Calu3 (cell line): ENCODE results near the gene PLD5. TPM values are rescaled to one million over a fixed set of nuclear protein-coding genes. Genes with fewer than 3 reads are reported as not detected.

Experiments
- BruUV-seq: library from RNA; stranded (reverse); fragments of 400-500 nt; replicated peaks from 2 replicates; lab custom pipeline; 2021; lab: Mats Ljungman, UMichigan
- CTCF ChIA-PET: fragments of 300-600 bp; sonication (Branson Sonifier 250); formaldehyde crosslinking; loops from one replicate; lab custom pipeline; 2022; ENCODE audit warnings: antibody characterized with exemption; lab: Charles Lee
- DNase-seq: peaks from one replicate; pipeline ENCODE4 v3.0.0; 2022
- H3K27ac Mint-ChIP-seq: one replicate; pipeline ENCODE4 v1.8.0; 2022; ENCODE audit warnings: mixed read lengths; ENCODE audit not compliant: unreplicated experiment
- H3K27me3 Mint-ChIP-seq: one replicate; pipeline ENCODE4 v1.8.0; 2022; ENCODE audit warnings: mixed read lengths; ENCODE audit not compliant: unreplicated experiment
- H3K36me3 Mint-ChIP-seq: one replicate; pipeline ENCODE4 v1.8.0; 2022; ENCODE audit warnings: mild to moderate bottlenecking, moderate library complexity, mixed read lengths; ENCODE audit not compliant: insufficient read depth, unreplicated experiment
- H3K4me1 Mint-ChIP-seq: one replicate; pipeline ENCODE4 v1.8.0; 2022; ENCODE audit warnings: mild to moderate bottlenecking, low read depth, mixed read lengths; ENCODE audit not compliant: unreplicated experiment
- H3K4me3 Mint-ChIP-seq: one replicate; pipeline ENCODE4 v1.8.0; 2022; ENCODE audit warnings: mild to moderate bottlenecking, low read depth, moderate library complexity, mixed read lengths; ENCODE audit not compliant: unreplicated experiment
- H3K9me3 Mint-ChIP-seq: one replicate; pipeline ENCODE4 v1.8.0; 2022; ENCODE audit warnings: low read depth, mixed read lengths; ENCODE audit not compliant: unreplicated experiment
- intact Hi-C: fragments of 100-400 bp; cut with micrococcal nuclease; formaldehyde crosslinking; loops from one replicate; pipeline ENCODE4 v1.10.0; 2022; ENCODE audit not compliant: unreplicated experiment
- total RNA-seq: library from RNA; stranded (reverse); gene quantifications from 2 replicates; pipeline ENCODE4 v1.2.3, GENCODE V29; 2022
- TF ChIP-seq, protein P1 (sequence below): fragments of 200-600 bp; IDR thresholded peaks from one replicate; pipeline ENCODE4 v1.8.0; 2022; ENCODE audit warnings: antibody characterized with exemption; ENCODE audit not compliant: unreplicated experiment

Gene PLD5
- total RNA-seq, 1 experiment from 2014 or later = 2.4 TPM

DNA sequence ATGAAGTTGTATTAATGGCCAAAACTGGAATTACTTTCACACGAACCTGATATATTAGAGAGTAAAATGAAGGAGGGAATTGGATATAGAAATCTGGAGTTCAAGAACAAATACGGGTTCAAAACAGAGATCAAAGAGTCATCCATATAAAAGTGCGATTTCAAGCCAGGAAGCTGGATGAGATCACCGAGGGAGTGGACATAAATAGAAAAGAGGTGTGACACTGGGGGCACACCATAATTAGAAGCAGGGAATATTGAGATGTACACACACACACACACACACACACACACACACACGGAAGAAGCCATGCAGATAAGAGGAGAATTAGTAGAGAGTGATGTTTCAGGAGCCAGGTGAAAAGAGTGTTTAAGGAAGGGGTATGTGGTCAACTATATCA lies 32.3 kb upstream of the PLD5 start:
- TF ChIP-seq, protein P1, sequence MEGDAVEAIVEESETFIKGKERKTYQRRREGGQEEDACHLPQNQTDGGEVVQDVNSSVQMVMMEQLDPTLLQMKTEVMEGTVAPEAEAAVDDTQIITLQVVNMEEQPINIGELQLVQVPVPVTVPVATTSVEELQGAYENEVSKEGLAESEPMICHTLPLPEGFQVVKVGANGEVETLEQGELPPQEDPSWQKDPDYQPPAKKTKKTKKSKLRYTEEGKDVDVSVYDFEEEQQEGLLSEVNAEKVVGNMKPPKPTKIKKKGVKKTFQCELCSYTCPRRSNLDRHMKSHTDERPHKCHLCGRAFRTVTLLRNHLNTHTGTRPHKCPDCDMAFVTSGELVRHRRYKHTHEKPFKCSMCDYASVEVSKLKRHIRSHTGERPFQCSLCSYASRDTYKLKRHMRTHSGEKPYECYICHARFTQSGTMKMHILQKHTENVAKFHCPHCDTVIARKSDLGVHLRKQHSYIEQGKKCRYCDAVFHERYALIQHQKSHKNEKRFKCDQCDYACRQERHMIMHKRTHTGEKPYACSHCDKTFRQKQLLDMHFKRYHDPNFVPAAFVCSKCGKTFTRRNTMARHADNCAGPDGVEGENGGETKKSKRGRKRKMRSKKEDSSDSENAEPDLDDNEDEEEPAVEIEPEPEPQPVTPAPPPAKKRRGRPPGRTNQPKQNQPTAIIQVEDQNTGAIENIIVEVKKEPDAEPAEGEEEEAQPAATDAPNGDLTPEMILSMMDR = no peak
- H3K4me1 Mint-ChIP-seq = peaks cover 12% of the 10 kb centered on the region
- CTCF ChIA-PET = interaction anchor here (0.6 kb wide), 1 partner anchor 1367 kb away, joined by 3 read pairs; no protein-coding TSS in a partner anchor
- DNase-seq = no peak
- H3K36me3 Mint-ChIP-seq = no peaks in the 10 kb centered on the region
- BruUV-seq = no TSS peak
- intact Hi-C loops = no loop called here
- no peak overlapping the region for H3K27ac Mint-ChIP-seq
- peaks cover 6% of the 10 kb centered on the region for H3K9me3 Mint-ChIP-seq
- no peak overlapping the region for H3K4me3 Mint-ChIP-seq
- no peaks in the 10 kb centered on the region for H3K27me3 Mint-ChIP-seq

GRCh38 chr1:242556276-242556675 lies 31.8 kb upstream of the PLD5 start:
- intact Hi-C loops = no loop called here
- peaks cover 6% of the 10 kb centered on the region for H3K9me3 Mint-ChIP-seq
- peaks cover 12% of the 10 kb centered on the region for H3K4me1 Mint-ChIP-seq
- CTCF ChIA-PET = interaction anchor here (0.6 kb wide), 2 partner anchors 110 to 1367 kb away, joined by 3 read pairs; no protein-coding TSS in a partner anchor
- no peaks in the 10 kb centered on the region for H3K36me3 Mint-ChIP-seq
- TF ChIP-seq, protein P1 = no peak
- DNase-seq = peak; percentile 11
- BruUV-seq = no TSS peak
- H3K4me3 Mint-ChIP-seq = no peak overlapping the region
- H3K27me3 Mint-ChIP-seq = no peaks in the 10 kb centered on the region
- H3K27ac Mint-ChIP-seq = no peak overlapping the region

DNA sequence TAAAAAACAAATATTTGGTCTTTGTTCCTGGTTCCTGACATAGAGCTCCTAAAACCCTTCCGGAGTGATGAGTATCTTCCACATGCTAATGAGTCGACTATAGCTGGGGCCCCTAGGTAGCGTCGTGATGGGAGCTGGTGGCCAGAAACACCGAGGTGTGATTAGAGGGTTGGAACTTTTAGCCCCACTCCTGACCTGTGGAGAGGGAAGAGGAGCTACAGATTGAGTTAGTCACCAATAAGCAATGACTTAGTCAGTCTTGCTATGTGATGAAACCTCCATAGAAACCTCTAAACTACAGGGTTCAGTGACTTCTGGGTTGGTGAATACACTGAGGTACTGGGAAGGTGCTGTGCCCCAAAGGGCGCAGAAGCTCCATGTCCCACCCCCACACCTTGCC lies 30.1 kb upstream of the PLD5 start:
- Mint-ChIP-seq H3K27ac (no peak overlapping the region), H3K36me3 (no peaks in the 10 kb centered on the region), H3K27me3 (no peaks in the 10 kb centered on the region), H3K9me3 (peaks cover 6% of the 10 kb centered on the region), H3K4me1 (peaks cover 12% of the 10 kb centered on the region), H3K4me3 (no peak overlapping the region)
- CTCF ChIA-PET = no interaction called here
- DNase-seq = no peak
- TF ChIP-seq, protein P1 = no peak
- intact Hi-C loops = no loop called here
- no TSS peak for BruUV-seq

DNA sequence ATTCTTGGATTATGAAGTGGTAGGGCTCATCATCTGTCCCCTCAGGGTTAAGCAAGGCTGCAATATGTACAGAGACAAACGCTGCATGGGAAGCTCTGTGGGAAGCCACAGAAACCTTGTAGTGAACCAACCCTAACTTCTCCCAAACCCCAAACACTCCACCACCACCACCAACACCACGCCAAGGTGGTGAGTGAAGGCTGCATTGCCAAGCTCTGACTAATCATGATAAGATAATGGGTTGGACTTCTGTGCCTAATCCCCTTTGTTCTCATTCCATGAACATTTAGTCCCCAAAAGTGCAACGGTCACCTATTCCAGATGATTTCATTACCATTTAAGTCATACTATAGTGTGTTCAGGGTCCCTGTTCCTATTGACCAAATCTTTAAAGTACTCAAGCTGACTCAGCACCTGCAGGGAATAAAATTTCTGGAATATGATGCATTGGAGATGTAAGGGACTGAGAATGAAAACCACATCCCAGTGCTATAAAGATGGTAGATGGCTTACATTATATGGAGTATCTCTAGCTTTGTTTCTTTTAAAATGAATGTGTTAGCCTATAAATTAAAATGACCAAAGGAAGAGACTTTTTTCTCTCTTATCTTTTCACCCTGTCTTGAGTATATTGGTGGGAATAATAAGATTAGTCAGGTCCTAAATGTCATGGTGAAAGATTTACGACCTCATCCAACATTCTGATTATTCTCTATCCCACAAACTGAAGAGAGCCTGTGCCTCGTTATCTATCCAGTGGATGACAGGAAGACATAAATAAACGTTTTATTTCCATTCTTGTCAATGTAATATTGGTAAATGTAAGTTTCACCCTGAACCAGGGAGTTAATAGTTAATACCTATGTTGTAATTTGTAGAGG lies 22.6 kb upstream of the PLD5 start:
- H3K4me3 Mint-ChIP-seq = no peak overlapping the region
- no peak overlapping the region for H3K27ac Mint-ChIP-seq
- no TSS peak for BruUV-seq
- intact Hi-C loops = no loop called here
- no peaks in the 10 kb centered on the region for H3K36me3 Mint-ChIP-seq
- no peak for DNase-seq
- H3K9me3 Mint-ChIP-seq = no peaks in the 10 kb centered on the region
- H3K27me3 Mint-ChIP-seq = no peaks in the 10 kb centered on the region
- CTCF ChIA-PET = no interaction called here
- TF ChIP-seq, protein P1 = no peak
- no peaks in the 10 kb centered on the region for H3K4me1 Mint-ChIP-seq
